ENCODE measurements around the gene SVOPL.
A peak's percentile ranks its signal among the peaks of the same experiment; 100 is the strongest.

Gene SVOPL

GRCh38 chr7:138662076-138662990 is 38.8 kb downstream of the SVOPL start:
- no peak for DNase-seq

GRCh38 chr7:138661069-138661635 is 40.0 kb downstream of the SVOPL start:
- DNase-seq = no peak

DNA sequence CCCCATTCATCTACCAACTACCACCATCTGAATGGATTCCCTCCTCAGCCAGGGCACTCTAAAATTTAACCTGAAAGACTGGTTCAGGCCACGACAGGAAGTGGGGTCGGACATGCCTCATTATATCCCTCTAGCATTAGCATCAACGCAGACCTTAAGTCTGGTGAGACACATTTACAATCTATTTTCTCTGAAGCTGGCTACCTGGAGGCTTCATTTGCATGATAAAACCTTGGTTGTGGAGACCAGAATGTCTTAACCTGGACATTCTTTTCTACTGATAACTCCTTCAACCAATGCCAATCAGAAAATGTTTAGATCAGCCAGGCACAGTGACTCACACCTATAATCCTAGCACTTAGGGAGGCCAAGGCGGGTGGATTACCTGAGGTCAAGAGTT is 42.3 kb downstream of the SVOPL start:
- no peak for DNase-seq

DNA sequence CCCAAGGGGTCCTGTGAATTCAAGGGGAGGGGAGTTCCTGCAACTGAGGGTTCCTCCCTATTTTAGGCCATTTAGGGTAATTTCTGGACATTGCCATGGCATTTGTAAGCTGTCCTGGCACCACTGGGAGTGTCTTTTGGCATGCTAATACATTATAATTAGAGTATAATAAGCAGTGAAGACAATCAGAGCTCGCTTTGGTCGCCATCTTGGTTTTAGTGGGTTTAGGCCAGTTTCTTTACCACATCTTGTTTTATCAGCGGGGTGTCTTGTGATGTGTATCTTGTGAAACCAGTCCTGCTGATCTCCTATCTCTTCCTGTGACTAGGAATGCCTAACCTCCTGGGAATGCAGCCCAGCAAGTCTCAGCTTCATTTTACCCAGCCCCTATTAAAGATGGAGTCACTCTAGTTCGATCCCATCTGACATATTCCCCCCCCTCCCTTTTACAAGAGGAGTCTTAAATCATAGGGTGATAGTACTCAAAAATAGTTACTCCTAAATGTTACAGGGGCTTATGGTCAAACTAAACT is 43.2 kb downstream of the SVOPL start:
- DNase-seq = no peak

GRCh38 chr7:138656952-138657351 is 44.2 kb downstream of the SVOPL start:
- DNase-seq = no peak

GRCh38 chr7:138654616-138655015 is 46.5 kb downstream of the SVOPL start:
- no peak for DNase-seq

DNA sequence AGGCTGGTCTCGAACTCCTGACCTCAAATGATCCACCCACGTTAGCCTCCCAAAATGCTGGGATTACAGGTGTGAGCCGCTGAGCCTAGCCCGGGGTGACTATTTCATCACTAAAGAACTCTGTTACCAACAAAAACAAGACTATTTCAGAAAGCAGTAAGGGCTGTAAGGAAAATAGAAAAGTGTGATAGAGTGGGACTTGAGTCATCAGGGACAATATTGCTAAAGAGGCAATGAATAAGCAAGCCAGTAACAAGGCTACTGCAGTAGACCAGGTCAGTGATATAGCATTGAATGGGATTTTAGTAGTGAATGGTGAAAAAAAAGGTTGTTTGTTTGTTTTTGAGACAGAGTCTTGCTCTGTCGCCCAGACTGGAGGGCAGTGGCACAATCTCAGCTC is 51.7 kb downstream of the SVOPL start:
- no peak for DNase-seq

GRCh38 chr7:138645284-138645683 is 55.9 kb downstream of the SVOPL start:
- DNase-seq = no peak

DNA sequence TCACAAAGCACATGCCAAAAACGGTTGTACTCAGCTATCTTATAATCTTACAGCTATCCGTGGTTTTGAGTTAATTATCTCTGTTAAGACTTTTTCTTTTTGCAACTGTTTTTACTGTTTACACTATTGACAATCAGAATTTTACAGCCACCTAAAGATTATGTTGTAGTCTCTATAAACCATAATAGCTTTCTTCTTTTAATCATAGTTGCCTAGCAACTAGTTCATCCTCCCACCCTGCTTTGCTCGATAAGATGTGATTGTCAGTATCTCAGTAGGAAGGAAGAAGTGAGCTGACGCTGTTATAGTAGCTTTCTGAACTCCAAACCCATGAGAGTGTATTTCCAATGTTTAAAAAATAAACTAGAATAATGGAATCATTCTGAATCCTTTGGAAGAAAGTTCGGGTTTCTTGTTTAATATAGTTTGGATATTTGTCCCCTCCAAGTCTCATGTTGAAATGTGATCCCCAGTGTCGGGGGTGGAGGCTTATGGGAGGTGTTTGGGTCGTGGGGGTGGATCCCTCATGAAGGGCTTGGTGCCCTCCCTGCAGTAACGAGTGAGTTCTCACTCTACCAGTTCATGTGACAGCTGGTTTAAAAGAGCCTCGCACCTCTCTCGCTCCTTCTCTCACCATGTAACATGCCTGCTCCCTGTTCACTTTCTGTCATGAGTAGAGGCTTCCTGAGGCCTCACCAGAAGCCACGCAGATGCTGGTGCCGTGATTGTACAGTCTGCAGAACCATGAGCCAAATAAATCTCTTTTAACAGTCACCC is 68.1 kb downstream of the SVOPL start:
- DNase-seq = no peak

- no peak for DNase-seq
These were observed 68.8 kb downstream of the SVOPL start for GRCh38 chr7:138632384-138632783.

- no peak for DNase-seq
These were observed 71.0 kb downstream of the SVOPL start for GRCh38 chr7:138630059-138630610.

GRCh38 chr7:138627361-138627760 is 73.8 kb downstream of the SVOPL start:
- no peak for DNase-seq

GRCh38 chr7:138626846-138627245 is 74.3 kb downstream of the SVOPL start:
- no peak for DNase-seq

DNA sequence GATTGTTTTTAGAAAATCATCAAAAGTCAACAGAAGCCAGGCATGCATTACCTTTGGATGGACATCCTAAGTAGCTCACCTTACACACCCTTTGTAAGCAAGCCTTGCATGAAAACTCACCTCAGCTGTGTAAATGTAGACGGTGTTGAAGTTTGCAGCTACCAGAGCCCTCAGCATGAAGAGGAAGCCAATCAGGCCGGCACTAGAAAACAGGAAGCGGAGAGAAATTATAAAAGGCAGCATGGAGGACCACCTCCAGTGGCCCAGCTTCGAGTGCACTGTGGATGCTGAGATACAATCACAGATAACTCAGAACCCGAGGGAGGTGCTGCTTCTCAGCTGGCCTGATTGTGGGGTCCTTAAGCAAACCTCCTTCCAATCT is 75.3 kb downstream of the SVOPL start:
- DNase-seq = no peak

DNA sequence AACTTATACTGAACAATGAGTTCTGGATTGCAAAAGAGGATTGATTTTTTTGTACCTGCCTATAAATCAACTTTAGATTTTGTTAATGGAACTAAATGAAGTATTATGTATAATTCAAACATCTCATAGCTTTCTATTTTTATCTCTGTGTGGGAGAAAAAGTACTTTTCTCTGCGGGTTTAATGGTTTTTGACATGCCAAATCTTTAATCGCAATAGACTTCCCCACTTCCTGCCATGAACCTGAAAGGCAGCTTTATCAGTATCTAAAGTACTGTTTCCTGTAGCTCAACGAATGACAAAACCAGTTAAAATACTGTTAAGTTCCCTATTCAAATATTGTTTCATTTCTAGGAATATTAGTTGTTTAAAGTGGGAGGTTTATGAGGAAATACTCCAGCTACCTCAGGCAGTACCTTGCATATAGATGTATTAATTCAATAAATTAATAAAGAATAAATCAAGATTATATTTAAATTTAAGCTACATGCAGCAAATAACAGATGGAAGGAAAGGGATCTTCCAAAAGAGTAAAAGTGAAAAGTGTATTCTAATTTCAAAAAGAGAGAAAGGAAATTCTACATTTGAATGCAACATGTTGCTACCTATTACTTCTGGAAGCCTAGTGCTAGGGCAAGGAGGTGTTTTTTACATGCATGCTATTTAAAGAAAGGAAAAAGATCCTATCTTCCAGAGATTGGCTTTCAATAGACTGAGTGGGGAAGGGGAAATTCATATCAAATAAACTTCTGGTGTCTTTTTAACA is 75.9 kb downstream of the SVOPL start:
- DNase-seq = no peak

DNA sequence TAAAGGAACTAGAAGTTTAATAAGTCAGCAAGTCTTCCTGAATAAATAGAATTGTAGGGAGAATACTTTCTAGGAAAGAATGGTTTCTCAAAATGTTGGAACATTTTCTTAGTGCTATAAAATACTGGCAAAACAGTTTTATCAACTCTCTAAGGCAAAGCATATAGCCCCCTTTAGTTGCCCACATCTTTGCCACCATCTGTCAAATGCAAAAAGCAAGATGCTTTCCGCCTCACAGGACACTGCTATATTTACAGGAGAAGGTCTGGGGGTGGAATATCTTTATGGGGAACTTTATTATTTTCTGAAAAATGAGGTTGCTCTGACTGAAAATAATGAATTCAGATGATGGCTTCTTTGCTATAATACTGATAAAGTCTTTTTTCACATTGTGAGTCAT is 78.3 kb downstream of the SVOPL start:
- peak in 1 of 58 donors; percentile 3 for DNase-seq

GRCh38 chr7:138618933-138619332 is 82.2 kb downstream of the SVOPL start:
- no peak for DNase-seq

GRCh38 chr7:138618506-138618905 is 82.7 kb downstream of the SVOPL start:
- DNase-seq = no peak

- DNase-seq = no peak
These were observed 85.1 kb downstream of the SVOPL start for GRCh38 chr7:138616085-138616484.

GRCh38 chr7:138613630-138614029 is 87.5 kb downstream of the SVOPL start:
- DNase-seq = no peak

DNA sequence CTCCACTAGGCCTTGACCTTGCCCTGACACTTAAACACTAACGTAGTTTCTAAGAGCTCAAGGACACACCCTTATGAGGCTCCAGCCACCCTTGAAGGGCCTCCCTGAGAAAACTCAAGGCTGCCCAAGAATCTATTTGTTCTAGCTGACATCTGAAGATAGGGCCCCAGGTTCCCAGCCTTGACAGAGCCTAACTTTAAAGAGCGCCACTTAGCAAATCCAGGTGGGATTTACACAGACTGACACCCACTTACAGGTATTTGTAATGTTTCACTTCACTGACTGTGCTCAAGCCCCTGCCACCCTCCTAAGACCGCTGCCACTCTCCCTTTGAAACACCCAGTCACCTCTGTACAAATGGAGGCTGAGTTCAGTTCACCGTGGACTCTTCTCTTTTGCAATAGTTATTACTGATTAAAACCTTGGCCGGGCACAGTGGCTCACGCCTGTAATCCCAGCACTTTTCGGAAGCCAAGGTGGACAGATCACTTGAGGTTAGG is 90.4 kb downstream of the SVOPL start:
- DNase-seq = no peak

All from anterior cingulate cortex (tissue), 58 donors.